Gastrocnemius medialis (tissue), 4 donors: ENCODE measurements around the gene FKTN.
"Not testable (repeated sequence)": the region's sequence is repeated elsewhere in the genome, so short reads cannot be mapped to it uniquely, and the experiment has no call there.

Experiments
- POLR2A ChIP-seq, 2 donors: fragments of 450-650 bp; IDR thresholded peaks; one replicate each; pipeline ENCODE4 v1.6.1; 2017; ENCODE audit warnings: antibody characterized with exemption in 2 of 2, mild to moderate bottlenecking in 2 of 2, moderate library complexity in 2 of 2
- TF ChIP-seq, protein P1 (sequence below), 5 experiments: fragments of 450-650 bp in 3 of 5; fragments of 200-600 bp in 2 of 5; sonication (generic) in 2 of 5; IDR thresholded peaks in 4 of 5; conservative IDR thresholded peaks in 1 of 5; 1 replicate in 4 of 5; 2 replicates in 1 of 5; pipeline ENCODE4 v1.5.1; 2016 to 2019; ENCODE audit warnings: antibody characterized with exemption in 5 of 5, mild to moderate bottlenecking in 3 of 5, moderate library complexity in 3 of 5

DNA sequence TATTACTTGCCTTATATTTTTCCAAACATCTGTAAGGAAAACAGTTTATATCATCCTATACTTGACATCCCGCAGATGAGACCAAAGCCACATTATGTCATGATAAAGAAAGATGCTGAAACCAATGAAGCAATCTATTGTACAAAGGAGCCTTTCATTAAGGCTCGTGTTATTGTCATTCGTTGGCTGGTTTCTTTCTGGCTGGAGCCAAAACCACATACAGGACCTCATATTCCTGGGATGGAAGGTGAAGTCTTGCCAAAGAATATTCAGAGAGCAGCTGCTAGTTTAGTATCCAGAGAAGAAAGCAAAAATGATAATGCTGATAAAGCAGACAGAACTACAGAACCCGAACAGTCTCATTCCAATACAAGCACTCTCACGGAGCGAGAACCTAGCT is 36.9 kb upstream of the FKTN start:
- TF ChIP-seq, protein P1, sequence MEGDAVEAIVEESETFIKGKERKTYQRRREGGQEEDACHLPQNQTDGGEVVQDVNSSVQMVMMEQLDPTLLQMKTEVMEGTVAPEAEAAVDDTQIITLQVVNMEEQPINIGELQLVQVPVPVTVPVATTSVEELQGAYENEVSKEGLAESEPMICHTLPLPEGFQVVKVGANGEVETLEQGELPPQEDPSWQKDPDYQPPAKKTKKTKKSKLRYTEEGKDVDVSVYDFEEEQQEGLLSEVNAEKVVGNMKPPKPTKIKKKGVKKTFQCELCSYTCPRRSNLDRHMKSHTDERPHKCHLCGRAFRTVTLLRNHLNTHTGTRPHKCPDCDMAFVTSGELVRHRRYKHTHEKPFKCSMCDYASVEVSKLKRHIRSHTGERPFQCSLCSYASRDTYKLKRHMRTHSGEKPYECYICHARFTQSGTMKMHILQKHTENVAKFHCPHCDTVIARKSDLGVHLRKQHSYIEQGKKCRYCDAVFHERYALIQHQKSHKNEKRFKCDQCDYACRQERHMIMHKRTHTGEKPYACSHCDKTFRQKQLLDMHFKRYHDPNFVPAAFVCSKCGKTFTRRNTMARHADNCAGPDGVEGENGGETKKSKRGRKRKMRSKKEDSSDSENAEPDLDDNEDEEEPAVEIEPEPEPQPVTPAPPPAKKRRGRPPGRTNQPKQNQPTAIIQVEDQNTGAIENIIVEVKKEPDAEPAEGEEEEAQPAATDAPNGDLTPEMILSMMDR (IDR thresholded peaks at IDR 0.05 in 4 of 5, conservative IDR thresholded peaks at IDR 0.05 in 1 of 5) = not testable (repeated sequence)
- not testable (repeated sequence) for TF ChIP-seq POLR2A (IDR thresholded peaks at IDR 0.05)
